ENCODE measurements around the gene NFE2L3.

GRCh38 chr7:26202019-26202990 lies 50.3 kb downstream of the NFE2L3 start:
- no peak for TF ChIP-seq TAF1 (IDR thresholded peaks at IDR 0.05; ENCODE audit: low read depth, low read length)
- no peak for TF ChIP-seq POLR2AphosphoS5 (IDR thresholded peaks at IDR 0.05; ENCODE audit: low read depth, low read length)
- no peak for TF ChIP-seq POLR2A (IDR thresholded peaks at IDR 0.05; ENCODE audit: low read depth, low read length)
- TF ChIP-seq PAX5 (IDR thresholded peaks at IDR 0.05; ENCODE audit: insufficient read depth, low read length, severe bottlenecking), result no peak
- no peak for TF ChIP-seq SPI1 (IDR thresholded peaks at IDR 0.05; ENCODE audit: low read depth, low read length)
- TF ChIP-seq POU2F2 (IDR thresholded peaks at IDR 0.05; ENCODE audit: low read depth, low read length), result no peak

Measured in GM12891 (cell line).